Measurements from ENCODE around the gene GPR137B.

DNA sequence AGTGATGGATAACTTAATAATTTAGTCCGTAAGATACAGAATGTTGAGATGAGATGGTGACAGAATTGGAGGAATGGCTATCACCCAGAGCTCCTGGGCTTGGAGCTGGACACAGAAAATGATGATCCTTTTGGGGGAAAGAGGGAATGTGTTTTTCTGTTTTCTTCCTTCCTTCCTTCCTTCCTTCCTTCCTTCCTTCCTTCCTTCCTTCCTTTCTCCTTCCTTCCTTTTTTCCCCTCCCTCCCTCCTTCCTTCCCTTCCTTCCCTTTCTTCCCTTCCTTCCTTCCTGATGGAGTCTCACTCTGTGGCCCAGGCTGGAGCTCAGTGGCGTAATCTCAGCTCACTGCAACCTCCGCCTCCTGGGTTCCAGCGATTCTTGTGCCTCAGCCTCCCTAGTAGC, 2.8 kb upstream of the GPR137B start:
- TF ChIP-seq GATA3 (IDR thresholded peaks at IDR 0.05; ENCODE audit: low read depth, low read length): no peak
- TF ChIP-seq GATA2 (IDR thresholded peaks at IDR 0.05; ENCODE audit: low read depth, low read length): no peak

Data from SH-SY5Y (cell line).